Transverse colon (tissue), 4 donors: Measurements from ENCODE around the gene MED10. TPM values are rescaled to one million over a fixed set of nuclear protein-coding genes. Genes with fewer than 3 reads are reported as not detected.

Experiments
- DNase-seq: peaks from one replicate; pipeline ENCODE4 v3.0.0-alpha.2; 2019
- H3K27ac ChIP-seq, 4 donors: fragments of 200-600 bp; sonication (generic); 2 replicates each; pipeline ENCODE4 v1.5.1; 2016 to 2018; ENCODE audit warnings: inconsistent platforms in 4 of 4
- H3K27me3 ChIP-seq: fragments of 200-600 bp; sonication (generic); 2 replicates; pipeline ENCODE4 v1.5.1; 2017; ENCODE audit warnings: inconsistent platforms
- H3K36me3 ChIP-seq, 4 donors: fragments of 200-600 bp; sonication (generic); 2 replicates each; pipeline ENCODE4 v1.5.1; 2017 to 2019; ENCODE audit warnings: inconsistent platforms in 4 of 4
- H3K4me1 ChIP-seq, 4 donors: fragments of 200-600 bp; sonication (generic); 2 replicates each; pipeline ENCODE4 v1.5.1; 2017 to 2020; ENCODE audit warnings: inconsistent platforms in 4 of 4
- H3K4me3 ChIP-seq, 4 donors: fragments of 200-600 bp; sonication (generic); 1 replicate in 1 of 4; 2 replicates in 3 of 4; pipeline versions ENCODE4 v1.5.1 to v1.6.1; 2017 to 2019; ENCODE audit warnings: inconsistent platforms in 4 of 4
- H3K9me3 ChIP-seq, 2 donors: fragments of 200-600 bp; sonication (generic); 2 replicates each; pipeline ENCODE4 v1.5.1; 2017 to 2019; ENCODE audit warnings: inconsistent platforms in 2 of 2
- EP300 ChIP-seq: sonication (generic); formaldehyde crosslinking; IDR thresholded peaks from one replicate; pipeline ENCODE4 v1.6.1; 2017; ENCODE audit warnings: antibody characterized with exemption, low read depth
- POLR2A ChIP-seq: fragments of 450-650 bp; IDR thresholded peaks from one replicate; pipeline ENCODE4 v1.6.1; 2016; ENCODE audit warnings: antibody characterized with exemption, mild to moderate bottlenecking, moderate library complexity
- POLR2AphosphoS5 ChIP-seq, 3 donors: sonication (generic); formaldehyde crosslinking; IDR thresholded peaks; one replicate each; pipeline ENCODE4 v1.6.1; 2016; ENCODE audit warnings: antibody characterized with exemption in 3 of 3
- WGBS, 2 donors: methylation state at CpG; one replicate each; pipeline ENCODE4 v1.1.5; 2018; ENCODE audit warnings: low coverage in 1 of 2; 5-methylcytosine and 5-hydroxymethylcytosine counted together
- in situ Hi-C, 4 donors: fragments of 200-750 bp; cut with MboI; loops; one replicate each; pipeline versions ENCODE4 v1.15.0 to v1.15.1; 2017; ENCODE audit warnings: low sequenced_read_pairs in 3 of 4, low pct_ligation_motif_present in 1 of 4, low pct_unique_long_range_greater_than_20kb in 1 of 4
- intact Hi-C: fragments of 100-400 bp; cut with DNase I; formaldehyde crosslinking; loops from one replicate; pipeline ENCODE4 v1.15.1; 2023; ENCODE audit warnings: low total_unique reads
- total RNA-seq, 4 donors: library from RNA; depleted of rRNA; stranded (reverse); fragments of >200 nt; gene quantifications; one replicate each; pipeline ENCODE4 v1.1.0, GENCODE V29; 2016
- TF ChIP-seq, protein P1 (sequence below), 5 experiments: fragments of 200-600 bp in 3 of 5; fragments of 450-650 bp in 2 of 5; sonication (generic) in 3 of 5; IDR thresholded peaks; 1 replicate in 2 of 5; 2 replicates in 3 of 5; pipeline ENCODE4 v1.5.1; 2016 to 2017; ENCODE audit warnings: antibody characterized with exemption in 5 of 5, inconsistent platforms in 3 of 5, mild to moderate bottlenecking in 2 of 5, moderate library complexity in 1 of 5

MED10 gene
- total RNA-seq, 4 donors from 2014 or later = 9.4 to 25.1 (median 19.6) TPM

DNA sequence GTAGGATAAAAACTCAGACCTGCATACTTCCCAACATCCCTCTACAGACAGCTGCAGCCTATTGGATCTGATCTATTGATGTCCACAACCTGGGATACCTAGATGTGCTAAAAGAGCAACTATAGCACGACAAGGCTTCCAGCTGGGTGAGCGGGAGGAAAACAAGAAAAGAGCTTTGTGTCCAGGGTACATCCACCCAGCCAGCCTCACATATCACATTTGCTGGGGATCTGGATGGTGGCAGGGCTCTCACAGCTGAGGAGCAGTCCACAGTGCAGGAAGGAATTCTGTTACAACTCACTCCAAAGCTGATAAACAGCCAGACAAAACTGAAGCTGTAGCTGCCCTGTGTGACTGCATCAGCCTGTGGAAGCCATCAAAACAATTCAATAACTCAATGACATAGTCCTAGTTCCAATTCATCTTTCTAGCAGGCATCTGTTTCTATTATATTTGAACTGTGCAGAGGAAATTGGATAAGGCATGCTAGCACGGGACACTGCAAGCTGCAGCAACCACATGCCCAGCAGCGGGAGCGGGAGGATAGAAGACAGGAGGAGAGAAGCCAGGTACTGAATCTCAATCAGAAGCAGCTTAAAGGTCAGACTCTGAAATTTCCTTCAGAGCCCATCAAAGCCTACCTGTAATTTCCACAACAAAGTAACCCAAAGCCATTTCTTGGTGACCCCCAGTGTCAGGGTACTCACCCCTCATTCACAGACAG, 45.0 kb downstream of the MED10 start:
- TF ChIP-seq, protein P1, sequence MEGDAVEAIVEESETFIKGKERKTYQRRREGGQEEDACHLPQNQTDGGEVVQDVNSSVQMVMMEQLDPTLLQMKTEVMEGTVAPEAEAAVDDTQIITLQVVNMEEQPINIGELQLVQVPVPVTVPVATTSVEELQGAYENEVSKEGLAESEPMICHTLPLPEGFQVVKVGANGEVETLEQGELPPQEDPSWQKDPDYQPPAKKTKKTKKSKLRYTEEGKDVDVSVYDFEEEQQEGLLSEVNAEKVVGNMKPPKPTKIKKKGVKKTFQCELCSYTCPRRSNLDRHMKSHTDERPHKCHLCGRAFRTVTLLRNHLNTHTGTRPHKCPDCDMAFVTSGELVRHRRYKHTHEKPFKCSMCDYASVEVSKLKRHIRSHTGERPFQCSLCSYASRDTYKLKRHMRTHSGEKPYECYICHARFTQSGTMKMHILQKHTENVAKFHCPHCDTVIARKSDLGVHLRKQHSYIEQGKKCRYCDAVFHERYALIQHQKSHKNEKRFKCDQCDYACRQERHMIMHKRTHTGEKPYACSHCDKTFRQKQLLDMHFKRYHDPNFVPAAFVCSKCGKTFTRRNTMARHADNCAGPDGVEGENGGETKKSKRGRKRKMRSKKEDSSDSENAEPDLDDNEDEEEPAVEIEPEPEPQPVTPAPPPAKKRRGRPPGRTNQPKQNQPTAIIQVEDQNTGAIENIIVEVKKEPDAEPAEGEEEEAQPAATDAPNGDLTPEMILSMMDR (IDR thresholded peaks at IDR 0.05) = no peak
- TF ChIP-seq POLR2AphosphoS5 (IDR thresholded peaks at IDR 0.05) = no peak
- no peak for TF ChIP-seq POLR2A
- no peak for TF ChIP-seq EP300
- Histone ChIP-seq H3K4me1 (no peaks in the 10 kb centered on the region), H3K27me3 (no peaks in the 10 kb centered on the region), H3K27ac (no peak overlapping the region), H3K9me3 (peaks cover 4 to 10% of the 10 kb centered on the region in 2 donors), H3K4me3 (no peak overlapping the region), H3K36me3 (no peaks in the 10 kb centered on the region)
- 90 to 94% methylated on average over 3 to 5 of the region's 5 CpGs for WGBS, 2 donors
- DNase-seq = no peak
- intact Hi-C loops (no loop called here), in situ Hi-C loops (no loop called here)

DNA sequence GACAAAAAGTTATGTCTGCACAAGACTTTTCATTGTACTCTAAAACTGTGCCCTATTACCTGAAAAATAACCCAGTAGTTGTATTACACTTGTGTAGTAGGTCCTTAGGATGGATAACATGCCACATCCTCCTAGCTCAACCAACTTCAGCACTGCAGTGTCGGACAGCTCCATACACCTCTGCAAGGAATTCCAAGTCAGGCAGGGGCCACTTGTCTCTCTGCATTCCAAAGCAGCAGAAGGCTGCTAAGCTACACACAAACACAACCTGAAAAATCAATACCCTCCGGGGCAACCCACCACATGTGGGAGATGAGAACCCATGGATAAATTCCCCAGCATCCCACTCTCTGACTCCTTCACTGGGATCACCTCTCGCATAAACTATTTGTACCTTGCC, 50.2 kb downstream of the MED10 start:
- Histone ChIP-seq H3K27ac (no peak overlapping the region), H3K27me3 (no peaks in the 10 kb centered on the region), H3K9me3 (peaks cover 4 to 10% of the 10 kb centered on the region in 2 donors), H3K4me3 (no peak overlapping the region), H3K36me3 (no peaks in the 10 kb centered on the region), H3K4me1 (no peaks in the 10 kb centered on the region)
- DNase-seq = no peak
- WGBS, 2 donors = 49 to 54% methylated on average over 3 of the region's 3 CpGs
- TF ChIP-seq POLR2A (no peak), EP300 (no peak), POLR2AphosphoS5 (IDR thresholded peaks at IDR 0.05) (no peak)
- TF ChIP-seq, protein P1 (IDR thresholded peaks at IDR 0.05) = no peak
- intact Hi-C loops = no loop called here
- in situ Hi-C loops = no loop called here

- 74 to 86% methylated on average over 5 of the region's 5 CpGs for WGBS, 2 donors
- no peak for DNase-seq
- TF ChIP-seq POLR2A = no peak
- TF ChIP-seq, protein P1 (IDR thresholded peaks at IDR 0.05) = no peak
- no peak for TF ChIP-seq EP300
- no peak for TF ChIP-seq POLR2AphosphoS5 (IDR thresholded peaks at IDR 0.05)
- in situ Hi-C loops = no loop called here
- Histone ChIP-seq H3K9me3 (peaks cover 4 to 10% of the 10 kb centered on the region in 2 donors), H3K27me3 (no peaks in the 10 kb centered on the region), H3K4me1 (no peaks in the 10 kb centered on the region), H3K27ac (no peak overlapping the region), H3K4me3 (no peak overlapping the region), H3K36me3 (no peaks in the 10 kb centered on the region)
- intact Hi-C loops = no loop called here
These were observed 51.6 kb downstream of the MED10 start for GRCh38 chr5:6326776-6327175.

- in situ Hi-C loops = no loop called here
- no peak for TF ChIP-seq EP300
- TF ChIP-seq, protein P1 (IDR thresholded peaks at IDR 0.05) = no peak
- no peak for TF ChIP-seq POLR2AphosphoS5 (IDR thresholded peaks at IDR 0.05)
- TF ChIP-seq POLR2A = no peak
- Histone ChIP-seq H3K27me3 (no peaks in the 10 kb centered on the region), H3K4me1 (no peaks in the 10 kb centered on the region), H3K4me3 (no peak overlapping the region), H3K27ac (no peak overlapping the region), H3K9me3 (no peaks in the 10 kb centered on the region), H3K36me3 (no peaks in the 10 kb centered on the region)
- DNase-seq = no peak
- 95% methylated on average over 21 of the region's 21 CpGs; no CpG with 5 or more reads in 1 of the 2 donors for WGBS, 2 donors
- intact Hi-C loops = no loop called here
These were observed 56.1 kb downstream of the MED10 start for GRCh38 chr5:6322163-6322713.

Other genes with a start within 250 kb of the MED10 start
- gene UBE2QL1, start 70.3 kb upstream of the MED10 start, total RNA-seq = under 1 TPM in 3 of 4 donors, not detected in 1; 0.37 to 0.96 (median 0.64) TPM